Measurements from ENCODE around the gene CDH4.

GRCh38 chr20:61956396-61957342 lies 704.6 kb downstream of the CDH4 start:
- TF ChIP-seq TP53 (CRISPR knock-in tag; IDR thresholded peaks at IDR 0.05) (no peak), KAT7 (CRISPR knock-in tag; IDR thresholded peaks at IDR 0.05; ENCODE audit: borderline replicate concordance) (no peak)
